Epithelial cell of prostate (primary cell): Measurements from ENCODE around the gene ENTPD7.
"Not testable (repeated sequence)": the region's sequence is repeated elsewhere in the genome, so short reads cannot be mapped to it uniquely, and the experiment has no call there.

Experiments used
- DNase-seq: peaks from one replicate; pipeline ENCODE4 v3.0.0-alpha.2; 2011; ENCODE audit warnings: low read depth, low spot score
- H3K27ac ChIP-seq: fragments of 450-650 bp; 2 replicates; pipeline ENCODE4 v1.5.1; 2017; ENCODE audit warnings: mild to moderate bottlenecking

The ENTPD7 gene

DNA sequence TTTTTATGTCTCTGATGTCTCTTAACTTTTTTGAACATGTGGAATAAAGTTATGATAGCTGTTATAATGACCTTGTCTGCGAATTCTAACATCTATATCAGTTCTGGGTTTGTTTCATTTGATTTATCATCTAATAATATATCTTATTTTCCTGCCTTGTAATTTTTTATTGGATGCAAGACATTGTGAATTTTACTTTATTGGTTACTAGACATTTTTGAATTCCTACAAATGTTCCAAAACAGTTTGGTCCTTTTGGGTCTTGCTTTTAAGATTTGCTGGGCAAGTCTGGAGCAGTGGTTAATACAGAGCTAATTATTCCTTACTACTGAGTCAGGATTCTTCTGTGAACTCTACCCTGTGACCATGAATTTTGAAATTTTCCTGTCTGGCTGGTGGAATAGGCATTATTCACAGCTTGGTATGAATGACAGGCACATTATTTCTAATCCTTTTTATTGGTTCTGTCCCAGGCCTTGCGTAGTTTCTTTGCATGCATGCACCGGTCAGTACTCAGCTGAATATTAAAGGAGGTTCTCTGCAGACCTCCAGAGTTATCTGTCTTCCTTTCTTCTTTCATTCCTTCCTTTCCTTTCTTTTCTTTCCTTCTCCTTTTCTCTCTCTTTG, 81.7 kb downstream of the ENTPD7 start:
- DNase-seq = no peak
- H3K27ac ChIP-seq = no peak overlapping the region

DNA sequence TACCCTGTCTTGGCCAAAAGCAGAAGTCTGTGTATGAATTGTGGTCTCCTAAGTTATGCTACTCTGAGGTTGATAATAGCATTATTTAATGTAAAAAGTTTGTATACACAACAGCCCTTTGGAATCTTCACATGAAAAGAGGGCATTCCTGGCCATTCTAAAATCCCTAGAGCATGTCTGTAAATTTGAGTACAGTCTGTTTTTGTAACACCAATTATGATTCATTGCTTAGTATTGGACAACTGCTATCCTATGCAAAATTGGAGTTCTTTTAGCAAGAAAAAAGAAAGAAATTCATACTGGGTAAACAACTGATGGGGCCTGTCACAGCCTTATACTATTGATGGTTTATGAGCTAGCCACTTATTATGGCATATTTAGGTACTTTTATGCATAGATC, 82.9 kb downstream of the ENTPD7 start:
- DNase-seq = no peak
- H3K27ac ChIP-seq = no peak overlapping the region

DNA sequence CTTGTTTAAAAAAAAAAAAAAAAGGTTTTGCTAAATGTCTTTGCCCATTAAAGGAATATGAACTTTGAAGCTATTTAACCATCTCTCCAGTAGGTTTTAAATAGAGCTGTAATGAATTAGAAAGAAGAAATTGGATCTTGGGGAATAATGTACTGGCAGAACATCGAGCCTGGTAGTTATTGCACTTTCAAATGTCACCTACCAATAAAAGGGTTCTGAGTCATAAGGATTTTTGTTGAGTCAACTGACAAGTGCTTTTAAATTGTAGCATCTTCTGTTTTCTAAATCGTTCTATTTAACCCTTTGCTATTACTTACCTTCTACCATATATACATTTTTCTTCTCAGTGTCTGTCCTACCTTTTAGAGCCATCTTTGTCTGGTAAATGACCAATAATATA, 83.4 kb downstream of the ENTPD7 start:
- no peak overlapping the region for H3K27ac ChIP-seq
- no peak for DNase-seq

DNA sequence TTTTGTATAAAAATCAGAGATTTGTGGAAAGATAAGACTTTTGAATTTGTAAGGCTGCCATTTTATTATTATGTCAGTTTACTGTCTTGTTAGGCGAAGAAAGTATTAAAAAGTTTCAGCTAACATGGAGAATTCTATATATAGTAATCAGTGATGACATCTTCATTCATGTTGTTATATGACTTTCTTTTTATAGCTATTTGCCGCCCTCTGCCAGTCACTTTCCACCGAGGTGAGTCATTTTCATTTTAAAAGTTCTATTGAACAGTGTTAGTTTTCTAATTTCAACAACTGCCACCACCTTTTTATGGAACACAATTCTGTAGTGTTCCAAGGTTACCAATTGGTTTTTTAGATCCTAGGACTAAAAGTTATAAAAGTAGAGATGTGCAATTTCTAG, 84.5 kb downstream of the ENTPD7 start:
- no peak for DNase-seq
- no peak overlapping the region for H3K27ac ChIP-seq

DNA sequence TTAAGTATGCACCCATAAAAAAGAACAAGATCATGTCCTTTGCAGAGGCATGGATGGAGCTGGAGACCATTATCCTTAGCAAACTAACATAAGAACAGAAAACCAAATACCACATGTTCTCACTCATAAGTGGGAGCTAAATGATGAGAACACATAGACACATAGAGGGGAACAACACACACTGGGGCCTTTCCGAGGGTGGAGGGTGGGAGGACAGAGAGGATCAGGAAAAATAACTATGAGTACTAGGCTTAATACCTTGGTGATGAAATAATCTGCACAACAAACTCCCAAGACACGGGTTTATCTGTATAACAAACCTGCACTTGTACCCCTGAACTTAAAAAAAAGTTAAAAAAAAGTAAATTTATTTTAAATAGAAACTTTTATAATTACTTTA, 86.9 kb downstream of the ENTPD7 start:
- DNase-seq, H3K27ac ChIP-seq: not testable (repeated sequence)

DNA sequence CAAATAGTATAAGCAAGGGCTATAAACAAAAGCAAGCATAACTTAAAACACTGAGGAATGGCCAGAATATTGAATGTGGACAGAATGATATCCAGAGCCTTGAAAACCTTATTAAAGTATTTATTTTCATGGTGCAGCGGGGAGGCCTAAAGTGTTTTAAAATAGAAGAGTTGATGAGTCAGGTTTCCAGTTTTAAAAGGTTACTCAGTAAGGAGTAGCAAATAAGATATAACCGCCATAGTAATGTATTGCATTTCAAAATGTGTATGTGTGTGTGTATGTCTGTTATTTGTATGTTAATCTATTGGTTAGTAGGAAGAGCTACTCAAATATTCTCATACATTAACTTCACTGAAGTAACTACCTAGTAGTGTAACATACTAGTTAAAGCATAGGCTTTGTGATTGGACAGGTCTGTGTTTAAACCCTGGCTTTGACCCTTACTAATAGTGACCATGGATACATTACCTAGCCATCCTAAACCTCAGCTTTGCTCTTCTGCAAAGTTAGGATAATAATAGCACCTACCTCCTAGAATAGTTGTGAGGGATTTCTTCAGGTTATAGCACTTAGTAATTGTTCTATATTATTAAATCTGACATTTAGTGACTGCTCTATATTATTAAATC, 89.6 kb downstream of the ENTPD7 start:
- H3K27ac ChIP-seq = no peak overlapping the region
- DNase-seq = no peak

DNA sequence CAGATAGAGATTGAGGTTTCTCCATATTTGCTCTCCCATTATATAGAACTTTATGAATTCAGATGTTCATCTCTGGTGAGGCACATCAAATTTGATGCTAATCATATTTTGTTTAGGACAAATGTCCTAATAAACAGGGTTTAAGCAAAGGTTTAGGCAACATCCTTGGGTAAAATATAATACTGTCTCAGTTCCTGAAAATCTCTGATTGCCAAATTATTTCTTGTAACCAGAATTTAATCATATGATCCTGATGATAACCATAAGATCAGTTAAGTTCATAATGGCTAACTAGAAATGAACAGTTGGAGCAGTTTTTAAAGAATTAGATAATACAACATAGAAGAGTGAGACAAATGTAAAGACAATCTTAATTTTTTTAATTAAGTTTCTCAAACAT, 91.3 kb downstream of the ENTPD7 start:
- DNase-seq = no peak
- no peak overlapping the region for H3K27ac ChIP-seq

DNA sequence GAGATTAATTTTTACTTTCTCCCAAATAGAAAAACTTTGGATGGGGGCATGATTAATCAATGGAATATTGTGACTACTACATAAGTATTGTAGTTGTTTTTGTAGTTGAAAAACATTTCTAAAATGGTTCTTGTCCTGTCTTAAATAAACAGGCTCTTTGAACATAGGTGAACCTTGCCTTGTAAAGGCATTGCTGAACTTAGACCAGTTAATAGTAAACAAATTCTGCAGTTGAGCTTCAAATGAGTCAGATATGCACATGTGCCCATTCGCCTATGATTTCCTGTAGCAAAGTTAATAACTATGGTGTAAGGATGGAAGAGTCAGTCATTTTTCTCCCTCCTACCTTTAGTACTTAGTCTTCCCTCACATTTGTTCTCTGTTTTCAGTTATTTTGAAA, 95.4 kb downstream of the ENTPD7 start:
- DNase-seq = no peak
- no peak overlapping the region for H3K27ac ChIP-seq
